ENCODE measurements around the gene TMEM164. TPM values are rescaled to one million over a fixed set of nuclear protein-coding genes. Genes with fewer than 3 reads are reported as not detected.

The TMEM164 gene
- total and polyA plus RNA-seq, 2 donors (not counting 1 experiment from before 2014, with no cell fraction given) = 5.7 to 10.2 TPM

GRCh38 chrX:109958266-109958665, 44.6 kb upstream of the TMEM164 start:
- no peak overlapping the region for H2AFZ ChIP-seq (ENCODE audit: low read length)
- no peaks in the 10 kb centered on the region for H3K9me3 ChIP-seq (ENCODE audit: control insufficient read depth, insufficient read depth, low read depth, low read length)
- TF ChIP-seq EZH2 (IDR thresholded peaks at IDR 0.05; ENCODE audit: low read length, missing control alignments) = no peak
- TF ChIP-seq CTCF (conservative IDR thresholded peaks at IDR 0.05 in 1 of 2, IDR thresholded peaks at IDR 0.05 in 1 of 2; ENCODE audit: low read depth in 1 of 2, low read length in 2 of 2) = no peak
- no peak for DNase-seq (ENCODE audit: low read depth in 2 of 2)
- no peaks in the 10 kb centered on the region for H3K4me1 ChIP-seq (ENCODE audit: control insufficient read depth, extremely low read depth, insufficient read depth, low read length)
- no peak overlapping the region for H3K4me2 ChIP-seq (ENCODE audit: extremely low read depth, insufficient read depth, low read length)
- H4K20me1 ChIP-seq (ENCODE audit: control insufficient read depth, extremely low read depth, insufficient read depth, low read length) = no peaks in the 10 kb centered on the region
- H3K27ac ChIP-seq (ENCODE audit: insufficient read depth, low read length) = no peak overlapping the region
- no peaks in the 10 kb centered on the region for H3K79me2 ChIP-seq (ENCODE audit: control insufficient read depth, insufficient read depth, low read length)
- no peak overlapping the region for H3K9ac ChIP-seq (ENCODE audit: insufficient read depth, low read length)
- no peak overlapping the region for H3K4me3 ChIP-seq (replicated peaks in 1 of 4; ENCODE audit: control extremely low read depth in 1 of 4, insufficient read depth in 1 of 4, low read depth in 3 of 4, low read length in 4 of 4)
- H3K36me3 ChIP-seq (ENCODE audit: control insufficient read depth, insufficient read depth, low read length) = no peaks in the 10 kb centered on the region
- no peaks in the 10 kb centered on the region for H3K27me3 ChIP-seq (ENCODE audit: control insufficient read depth, insufficient read depth, low read length)

GRCh38 chrX:109959356-109959871, 43.5 kb upstream of the TMEM164 start:
- Histone ChIP-seq H3K9me3 (ENCODE audit: control insufficient read depth, insufficient read depth, low read depth, low read length) (no peaks in the 10 kb centered on the region), H3K4me1 (ENCODE audit: control insufficient read depth, extremely low read depth, insufficient read depth, low read length) (no peaks in the 10 kb centered on the region), H4K20me1 (ENCODE audit: control insufficient read depth, extremely low read depth, insufficient read depth, low read length) (no peaks in the 10 kb centered on the region), H2AFZ (ENCODE audit: low read length) (no peak overlapping the region), H3K9ac (ENCODE audit: insufficient read depth, low read length) (no peak overlapping the region), H3K27me3 (ENCODE audit: control insufficient read depth, insufficient read depth, low read length) (no peaks in the 10 kb centered on the region), H3K4me3 (replicated peaks in 1 of 4; ENCODE audit: control extremely low read depth in 1 of 4, insufficient read depth in 1 of 4, low read depth in 3 of 4, low read length in 4 of 4) (no peak overlapping the region), H3K36me3 (ENCODE audit: control insufficient read depth, insufficient read depth, low read length) (no peaks in the 10 kb centered on the region), H3K4me2 (ENCODE audit: extremely low read depth, insufficient read depth, low read length) (no peak overlapping the region), H3K27ac (ENCODE audit: insufficient read depth, low read length) (no peak overlapping the region), H3K79me2 (ENCODE audit: control insufficient read depth, insufficient read depth, low read length) (no peaks in the 10 kb centered on the region)
- no peak for DNase-seq (ENCODE audit: low read depth in 2 of 2)
- no peak for TF ChIP-seq EZH2 (IDR thresholded peaks at IDR 0.05; ENCODE audit: low read length, missing control alignments)
- TF ChIP-seq CTCF (conservative IDR thresholded peaks at IDR 0.05 in 1 of 2, IDR thresholded peaks at IDR 0.05 in 1 of 2; ENCODE audit: low read depth in 1 of 2, low read length in 2 of 2) = no peak

- TF ChIP-seq CTCF (conservative IDR thresholded peaks at IDR 0.05 in 1 of 2, IDR thresholded peaks at IDR 0.05 in 1 of 2; ENCODE audit: low read depth in 1 of 2, low read length in 2 of 2) (no peak), EZH2 (IDR thresholded peaks at IDR 0.05; ENCODE audit: low read length, missing control alignments) (no peak)
- no peaks in the 10 kb centered on the region for H4K20me1 ChIP-seq (ENCODE audit: control insufficient read depth, extremely low read depth, insufficient read depth, low read length)
- H3K27me3 ChIP-seq (ENCODE audit: control insufficient read depth, insufficient read depth, low read length) = no peaks in the 10 kb centered on the region
- no peak overlapping the region for H3K9ac ChIP-seq (ENCODE audit: insufficient read depth, low read length)
- H2AFZ ChIP-seq (ENCODE audit: low read length) = no peak overlapping the region
- no peaks in the 10 kb centered on the region for H3K9me3 ChIP-seq (ENCODE audit: control insufficient read depth, insufficient read depth, low read depth, low read length)
- H3K36me3 ChIP-seq (ENCODE audit: control insufficient read depth, insufficient read depth, low read length) = no peaks in the 10 kb centered on the region
- H3K4me3 ChIP-seq (replicated peaks in 1 of 4; ENCODE audit: control extremely low read depth in 1 of 4, insufficient read depth in 1 of 4, low read depth in 3 of 4, low read length in 4 of 4) = no peak overlapping the region
- H3K4me1 ChIP-seq (ENCODE audit: control insufficient read depth, extremely low read depth, insufficient read depth, low read length) = no peaks in the 10 kb centered on the region
- no peak overlapping the region for H3K27ac ChIP-seq (ENCODE audit: insufficient read depth, low read length)
- no peaks in the 10 kb centered on the region for H3K79me2 ChIP-seq (ENCODE audit: control insufficient read depth, insufficient read depth, low read length)
- no peak for DNase-seq (ENCODE audit: low read depth in 2 of 2)
- H3K4me2 ChIP-seq (ENCODE audit: extremely low read depth, insufficient read depth, low read length) = no peak overlapping the region
Observed at GRCh38 chrX:109964390-109964789, 38.5 kb upstream of the TMEM164 start.
